ENCODE measurements around the gene SUMO4. TPM values are rescaled to one million over a fixed set of nuclear protein-coding genes. Genes with fewer than 3 reads are reported as not detected.

SUMO4 gene
- total RNA-seq (2013): 2.7 TPM
- polyA plus RNA-seq: under 1 TPM; 0.22 to 0.29 (median 0.27) TPM
- 0.80 and 1.2 TPM in 2 replicates for polyA minus RNA-seq
- 1.7 to 7.8 (median 4.0) reads per million in 11 experiments for total RNA-seq

DNA sequence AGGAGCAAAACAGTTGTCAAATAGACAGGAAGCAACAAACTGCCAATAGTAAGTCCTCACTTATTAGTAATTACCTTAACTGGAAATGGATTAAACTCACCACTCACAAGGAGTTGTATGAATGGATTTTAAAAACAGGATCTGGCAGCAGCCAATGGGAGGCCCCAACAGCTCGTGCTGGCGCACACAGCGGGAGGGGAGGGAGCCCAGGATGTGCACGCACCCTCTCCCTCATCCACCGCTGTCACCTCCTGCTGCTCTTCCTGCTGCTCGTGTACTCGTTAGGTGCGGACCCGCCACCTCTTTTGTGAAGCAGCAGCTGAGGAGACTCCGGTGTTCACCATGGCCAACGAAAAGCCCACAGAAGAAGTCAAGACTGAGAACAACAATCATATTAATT, at the start of gene SUMO4:
Gene SUMO4 (plus strand): TSS at position 213 of the 400 bp plus-strand sequence. CDS start 130 bp downstream, at position 343.
- intact Hi-C loops (cut with micrococcal nuclease): no loop called here
- Mint-ChIP-seq H3K36me3 (peaks cover 65 to 82% of the 10 kb centered on the region in 2 donors), H3K9me3 (peaks cover 0 to 1% (median 0%) of the 10 kb centered on the region in 7 donors), H3K4me1 (peaks cover 6% of the 10 kb centered on the region), H3K4me3 (no peak within 1 kb of the TSS), H3K27me3 (ENCODE audit: low read depth in 3 of 3) (peaks cover 0 to 2% (median 0%) of the 10 kb centered on the region in 3 donors), H3K27ac (peak within 1 kb of the TSS in 2 of 7 donors; percentile 13 to 16)
- WGBS (ENCODE audit: insufficient coverage): 97% methylated on average over 4 of the region's 11 CpGs
- Histone ChIP-seq H3K4me2 (replicated peaks; ENCODE audit: extremely low read depth, low read length, poor library complexity, severe bottlenecking) (no peak within 1 kb of the TSS), H2AFZ (ENCODE audit: insufficient read depth, low read depth, low read length, poor library complexity, severe bottlenecking) (no peak within 1 kb of the TSS), H3K27me3 (ENCODE audit: control insufficient read depth in 2 of 2, insufficient read depth in 2 of 2, low read length in 2 of 2) (no peaks in the 10 kb centered on the region), H3K9ac (ENCODE audit: insufficient read depth, low read length, poor library complexity, severe bottlenecking) (no peak within 1 kb of the TSS), H3K4me3 (replicated peaks in 1 of 3; ENCODE audit: low read depth in 2 of 3, low read length in 3 of 3) (no peak within 1 kb of the TSS), H3K36me3 (replicated peaks in 1 of 2; ENCODE audit: control insufficient read depth in 1 of 2, insufficient read depth in 2 of 2, low read length in 2 of 2) (peaks cover 56 to 89% of the 10 kb centered on the region in 2 donors), H3K79me2 (ENCODE audit: insufficient read depth, low read length) (peaks cover 17% of the 10 kb centered on the region), H3K4me1 (ENCODE audit: control insufficient read depth in 1 of 2, insufficient read depth in 2 of 2, low read length in 2 of 2) (no peaks in the 10 kb centered on the region), H3K9me3 (replicated peaks in 1 of 2; ENCODE audit: control insufficient read depth in 1 of 2, insufficient read depth in 1 of 2, low read length in 2 of 2) (no peaks in the 10 kb centered on the region), H3K27ac (ENCODE audit: low read depth in 1 of 2, low read length in 2 of 2) (no peak within 1 kb of the TSS), H4K20me1 (ENCODE audit: insufficient read depth, low read length) (peaks cover 43% of the 10 kb centered on the region)
- DNase-seq: no peak
- TF ChIP-seq, protein P1, sequence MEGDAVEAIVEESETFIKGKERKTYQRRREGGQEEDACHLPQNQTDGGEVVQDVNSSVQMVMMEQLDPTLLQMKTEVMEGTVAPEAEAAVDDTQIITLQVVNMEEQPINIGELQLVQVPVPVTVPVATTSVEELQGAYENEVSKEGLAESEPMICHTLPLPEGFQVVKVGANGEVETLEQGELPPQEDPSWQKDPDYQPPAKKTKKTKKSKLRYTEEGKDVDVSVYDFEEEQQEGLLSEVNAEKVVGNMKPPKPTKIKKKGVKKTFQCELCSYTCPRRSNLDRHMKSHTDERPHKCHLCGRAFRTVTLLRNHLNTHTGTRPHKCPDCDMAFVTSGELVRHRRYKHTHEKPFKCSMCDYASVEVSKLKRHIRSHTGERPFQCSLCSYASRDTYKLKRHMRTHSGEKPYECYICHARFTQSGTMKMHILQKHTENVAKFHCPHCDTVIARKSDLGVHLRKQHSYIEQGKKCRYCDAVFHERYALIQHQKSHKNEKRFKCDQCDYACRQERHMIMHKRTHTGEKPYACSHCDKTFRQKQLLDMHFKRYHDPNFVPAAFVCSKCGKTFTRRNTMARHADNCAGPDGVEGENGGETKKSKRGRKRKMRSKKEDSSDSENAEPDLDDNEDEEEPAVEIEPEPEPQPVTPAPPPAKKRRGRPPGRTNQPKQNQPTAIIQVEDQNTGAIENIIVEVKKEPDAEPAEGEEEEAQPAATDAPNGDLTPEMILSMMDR (IDR thresholded peaks at IDR 0.05): no peak

DNA sequence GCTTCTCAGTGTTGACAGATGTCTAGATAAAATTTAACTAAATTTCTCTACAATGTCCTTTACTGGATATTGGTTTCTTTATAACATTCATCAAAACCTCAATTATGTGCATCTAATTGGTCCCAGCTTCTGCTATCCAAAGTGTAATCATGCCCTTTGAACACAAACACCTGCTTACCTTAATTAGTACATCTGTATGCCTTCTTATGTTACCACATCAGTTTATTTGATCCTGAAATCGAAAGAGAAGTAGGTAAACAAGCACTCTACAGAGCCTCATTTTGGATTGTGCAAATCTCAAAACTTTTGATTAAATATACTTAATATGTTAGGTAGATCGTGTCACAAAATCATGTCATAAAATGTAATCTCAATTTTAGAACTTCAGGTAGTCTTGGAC, 46.1 kb upstream of the SUMO4 start:
- TF ChIP-seq, protein P1 (IDR thresholded peaks at IDR 0.05): no peak
- Histone ChIP-seq H2AFZ (ENCODE audit: insufficient read depth, low read depth, low read length, poor library complexity, severe bottlenecking) (no peak overlapping the region), H3K9me3 (replicated peaks in 1 of 2; ENCODE audit: control insufficient read depth in 1 of 2, insufficient read depth in 1 of 2, low read length in 2 of 2) (no peaks in the 10 kb centered on the region), H3K36me3 (replicated peaks in 1 of 2; ENCODE audit: control insufficient read depth in 1 of 2, insufficient read depth in 2 of 2, low read length in 2 of 2) (peaks cover 2 to 12% of the 10 kb centered on the region in 2 donors), H3K9ac (ENCODE audit: insufficient read depth, low read length, poor library complexity, severe bottlenecking) (no peak overlapping the region), H3K79me2 (ENCODE audit: insufficient read depth, low read length) (peaks cover 100% of the 10 kb centered on the region), H3K4me2 (replicated peaks; ENCODE audit: extremely low read depth, low read length, poor library complexity, severe bottlenecking) (no peak overlapping the region), H3K27ac (ENCODE audit: low read depth in 1 of 2, low read length in 2 of 2) (no peak overlapping the region), H3K27me3 (ENCODE audit: control insufficient read depth in 2 of 2, insufficient read depth in 2 of 2, low read length in 2 of 2) (no peaks in the 10 kb centered on the region), H3K4me3 (replicated peaks in 1 of 3; ENCODE audit: low read depth in 2 of 3, low read length in 3 of 3) (no peak overlapping the region), H3K4me1 (ENCODE audit: control insufficient read depth in 1 of 2, insufficient read depth in 2 of 2, low read length in 2 of 2) (peaks cover 1 to 2% of the 10 kb centered on the region in 2 donors), H4K20me1 (ENCODE audit: insufficient read depth, low read length) (peaks cover 99% of the 10 kb centered on the region)
- H3K27ac Mint-ChIP-seq: no peak overlapping the region
- no peak overlapping the region for H3K4me3 Mint-ChIP-seq
- intact Hi-C loops (cut with micrococcal nuclease): no loop called here
- H3K36me3 Mint-ChIP-seq: peaks cover 0 to 16% of the 10 kb centered on the region in 2 donors
- H3K27me3 Mint-ChIP-seq (ENCODE audit: low read depth in 3 of 3): no peaks in the 10 kb centered on the region
- no peak for DNase-seq
- H3K4me1 Mint-ChIP-seq: peaks cover 30% of the 10 kb centered on the region
- no peaks in the 10 kb centered on the region for H3K9me3 Mint-ChIP-seq
- no CpG with 5 or more reads among the region's 2 CpGs for WGBS (ENCODE audit: insufficient coverage)

All from CD14-positive monocyte (primary cell).